ENCODE data around the gene KPNB1. TPM values are rescaled to one million over a fixed set of nuclear protein-coding genes. Genes with fewer than 3 reads are reported as not detected.

KPNB1 gene
- 292 to 306 TPM (median 298 TPM) in 3 replicates for total RNA-seq
- long read RNA-seq, full-length matches to known transcripts: 59 of 130 reads
- long read RNA-seq, partial matches to known transcripts: 28 of 130 reads
- long read RNA-seq, other reads (novel, unspliced or antisense): 43 of 130 reads

DNA sequence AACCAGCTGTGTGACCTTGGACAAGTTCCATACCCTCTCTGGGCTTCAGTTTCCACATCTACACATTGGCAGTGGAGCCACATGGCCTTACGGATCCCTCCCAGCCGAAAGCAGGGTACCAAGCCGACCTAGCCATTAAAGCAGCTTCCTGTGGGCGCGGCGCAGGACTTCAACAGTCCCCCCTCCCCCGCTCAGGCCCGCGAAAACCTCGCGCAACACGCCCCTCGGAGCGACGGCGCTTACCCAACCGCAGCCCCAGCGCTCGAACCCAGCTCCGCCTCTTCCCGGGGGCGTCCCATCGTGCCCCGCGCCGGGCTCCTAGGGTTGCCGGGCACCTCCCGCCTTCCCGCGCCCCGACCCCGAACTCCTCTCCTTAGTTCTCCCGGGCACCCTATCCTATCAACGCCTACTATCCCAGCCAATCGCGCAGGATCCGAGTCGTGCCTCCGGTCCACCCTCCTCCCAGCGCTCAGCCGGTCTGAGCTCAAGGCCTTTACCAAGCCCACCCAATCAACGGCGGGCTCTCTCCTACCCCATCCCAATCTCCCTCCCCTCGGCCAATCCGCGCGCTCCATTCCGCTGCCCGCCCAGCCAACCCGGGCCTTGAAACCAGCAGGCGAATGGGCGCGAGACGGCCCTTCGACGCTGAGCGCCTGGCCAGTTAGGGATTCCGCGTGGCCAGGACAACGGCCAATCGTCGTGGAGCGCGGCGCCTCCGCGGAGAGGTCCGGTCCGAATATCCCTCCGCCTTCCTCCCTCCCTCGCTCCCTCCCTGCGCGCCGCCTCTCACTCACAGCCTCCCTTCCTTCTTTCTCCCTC, at the start of gene KPNB1:
TSS of gene KPNB1 (plus strand) at position 767 of the 819 bp plus-strand sequence. CDS start 326 bp downstream, outside the sequence.
- no peaks in the 10 kb centered on the region for H3K27me3 Mint-ChIP-seq (ENCODE audit: low read depth)
- peaks cover 44% of the 10 kb centered on the region for H3K4me1 Mint-ChIP-seq (ENCODE audit: low read depth)
- H3K9me3 Mint-ChIP-seq (ENCODE audit: low read depth): no peaks in the 10 kb centered on the region
- TF ChIP-seq, protein P1, sequence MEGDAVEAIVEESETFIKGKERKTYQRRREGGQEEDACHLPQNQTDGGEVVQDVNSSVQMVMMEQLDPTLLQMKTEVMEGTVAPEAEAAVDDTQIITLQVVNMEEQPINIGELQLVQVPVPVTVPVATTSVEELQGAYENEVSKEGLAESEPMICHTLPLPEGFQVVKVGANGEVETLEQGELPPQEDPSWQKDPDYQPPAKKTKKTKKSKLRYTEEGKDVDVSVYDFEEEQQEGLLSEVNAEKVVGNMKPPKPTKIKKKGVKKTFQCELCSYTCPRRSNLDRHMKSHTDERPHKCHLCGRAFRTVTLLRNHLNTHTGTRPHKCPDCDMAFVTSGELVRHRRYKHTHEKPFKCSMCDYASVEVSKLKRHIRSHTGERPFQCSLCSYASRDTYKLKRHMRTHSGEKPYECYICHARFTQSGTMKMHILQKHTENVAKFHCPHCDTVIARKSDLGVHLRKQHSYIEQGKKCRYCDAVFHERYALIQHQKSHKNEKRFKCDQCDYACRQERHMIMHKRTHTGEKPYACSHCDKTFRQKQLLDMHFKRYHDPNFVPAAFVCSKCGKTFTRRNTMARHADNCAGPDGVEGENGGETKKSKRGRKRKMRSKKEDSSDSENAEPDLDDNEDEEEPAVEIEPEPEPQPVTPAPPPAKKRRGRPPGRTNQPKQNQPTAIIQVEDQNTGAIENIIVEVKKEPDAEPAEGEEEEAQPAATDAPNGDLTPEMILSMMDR (IDR thresholded peaks at IDR 0.05): no peak
- peaks cover 16% of the 10 kb centered on the region for H3K36me3 Mint-ChIP-seq (ENCODE audit: low read depth)
- peak within 1 kb of the TSS; percentile 98 for H3K27ac Mint-ChIP-seq (ENCODE audit: unreplicated experiment)
- peak within 1 kb of the TSS; percentile 98 for H3K4me3 Mint-ChIP-seq (ENCODE audit: unreplicated experiment)
- DNase-seq (ENCODE audit: low spot score): peak; percentile 100

- Mint-ChIP-seq H3K27me3 (ENCODE audit: low read depth) (no peaks in the 10 kb centered on the region), H3K4me3 (ENCODE audit: unreplicated experiment) (no peak overlapping the region), H3K27ac (ENCODE audit: unreplicated experiment) (peak overlapping the region; percentile 60), H3K4me1 (ENCODE audit: low read depth) (peaks cover 25% of the 10 kb centered on the region), H3K36me3 (ENCODE audit: low read depth) (peaks cover 23% of the 10 kb centered on the region), H3K9me3 (ENCODE audit: low read depth) (no peaks in the 10 kb centered on the region)
- TF ChIP-seq, protein P1 (IDR thresholded peaks at IDR 0.05): no peak
- DNase-seq (ENCODE audit: low spot score): no peak
Observed at GRCh38 chr17:47603830-47604597, 45.7 kb upstream of the KPNB1 start.

- no peak for DNase-seq (ENCODE audit: low spot score)
- Mint-ChIP-seq H3K4me1 (ENCODE audit: low read depth) (peaks cover 25% of the 10 kb centered on the region), H3K4me3 (ENCODE audit: unreplicated experiment) (no peak overlapping the region), H3K27ac (ENCODE audit: unreplicated experiment) (peak overlapping the region; percentile 60), H3K27me3 (ENCODE audit: low read depth) (no peaks in the 10 kb centered on the region), H3K36me3 (ENCODE audit: low read depth) (peaks cover 21% of the 10 kb centered on the region), H3K9me3 (ENCODE audit: low read depth) (no peaks in the 10 kb centered on the region)
- TF ChIP-seq, protein P1 (IDR thresholded peaks at IDR 0.05): no peak
Observed at GRCh38 chr17:47604598-47604927, 45.2 kb upstream of the KPNB1 start.

- no peaks in the 10 kb centered on the region for H3K9me3 Mint-ChIP-seq (ENCODE audit: low read depth)
- no peak overlapping the region for H3K4me3 Mint-ChIP-seq (ENCODE audit: unreplicated experiment)
- H3K27ac Mint-ChIP-seq (ENCODE audit: unreplicated experiment): peak overlapping the region; percentile 60
- no peak for DNase-seq (ENCODE audit: low spot score)
- peaks cover 22% of the 10 kb centered on the region for H3K36me3 Mint-ChIP-seq (ENCODE audit: low read depth)
- TF ChIP-seq, protein P1 (IDR thresholded peaks at IDR 0.05): no peak
- H3K4me1 Mint-ChIP-seq (ENCODE audit: low read depth): peaks cover 29% of the 10 kb centered on the region
- no peaks in the 10 kb centered on the region for H3K27me3 Mint-ChIP-seq (ENCODE audit: low read depth)
Observed at GRCh38 chr17:47605011-47605410, 44.7 kb upstream of the KPNB1 start.

- TF ChIP-seq, protein P1 (IDR thresholded peaks at IDR 0.05): no peak
- Mint-ChIP-seq H3K36me3 (ENCODE audit: low read depth) (peaks cover 14% of the 10 kb centered on the region), H3K4me3 (ENCODE audit: unreplicated experiment) (no peak overlapping the region), H3K9me3 (ENCODE audit: low read depth) (no peaks in the 10 kb centered on the region), H3K27me3 (ENCODE audit: low read depth) (no peaks in the 10 kb centered on the region), H3K27ac (ENCODE audit: unreplicated experiment) (no peak overlapping the region), H3K4me1 (ENCODE audit: low read depth) (peaks cover 32% of the 10 kb centered on the region)
- no peak for DNase-seq (ENCODE audit: low spot score)
Observed at GRCh38 chr17:47607481-47607880, 42.2 kb upstream of the KPNB1 start.
